Hepatocyte (in vitro differentiated cells): ENCODE measurements around the gene DCC. TPM values are rescaled to one million over a fixed set of nuclear protein-coding genes. Genes with fewer than 3 reads are reported as not detected.

Experiments used
- DNase-seq: peaks from one replicate; pipeline ENCODE4 v3.0.0-alpha.2; 2016; ENCODE audit warnings: low spot score
- H2AFZ ChIP-seq: fragments of 200-600 bp; sonication (generic); 2 replicates; pipeline ENCODE4 v1.6.0; 2016; ENCODE audit warnings: antibody characterized with exemption, mild to moderate bottlenecking
- H3K27ac ChIP-seq: fragments of 200-600 bp; sonication (generic); 2 replicates; pipeline ENCODE4 v1.5.1; 2016; ENCODE audit warnings: mild to moderate bottlenecking
- H3K27me3 ChIP-seq: fragments of 200-600 bp; sonication (generic); 2 replicates; pipeline ENCODE4 v1.6.1; 2016
- H3K36me3 ChIP-seq: fragments of 200-600 bp; sonication (generic); replicated peaks from 2 replicates; pipeline ENCODE4 v1.5.1; 2016; ENCODE audit warnings: low read depth; ENCODE audit not compliant: insufficient read depth
- H3K4me1 ChIP-seq: fragments of 200-600 bp; sonication (generic); 2 replicates; pipeline ENCODE4 v1.5.1; 2016; ENCODE audit warnings: mild to moderate bottlenecking, moderate library complexity; ENCODE audit not compliant: insufficient read depth
- H3K4me2 ChIP-seq: fragments of 200-600 bp; sonication (generic); 2 replicates; pipeline ENCODE4 v1.6.0; 2016
- H3K4me3 ChIP-seq: fragments of 200-600 bp; sonication (generic); 2 replicates; pipeline ENCODE4 v1.5.1; 2016; ENCODE audit warnings: mild to moderate bottlenecking
- H3K79me2 ChIP-seq: fragments of 200-600 bp; sonication (generic); 2 replicates; pipeline ENCODE4 v1.6.0; 2017; ENCODE audit warnings: mild to moderate bottlenecking
- H3K9me2 ChIP-seq: fragments of 200-600 bp; sonication (generic); replicated peaks from 2 replicates; pipeline ENCODE4 v1.6.0; 2017; ENCODE audit warnings: mild to moderate bottlenecking; ENCODE audit not compliant: insufficient read depth
- H3K9me3 ChIP-seq: fragments of 200-600 bp; sonication (generic); 2 replicates; pipeline ENCODE4 v1.5.1; 2016; ENCODE audit warnings: low read depth, mild to moderate bottlenecking
- H4K20me1 ChIP-seq: fragments of 200-600 bp; sonication (generic); 2 replicates; pipeline ENCODE4 v1.6.0; 2016; ENCODE audit warnings: mild to moderate bottlenecking; ENCODE audit not compliant: insufficient read depth, poor library complexity, severe bottlenecking
- CTCF ChIP-seq: fragments of 200-600 bp; sonication (generic); IDR thresholded peaks from 2 replicates; pipeline ENCODE4 v1.5.1; 2016; ENCODE audit warnings: antibody characterized with exemption, mild to moderate bottlenecking; ENCODE audit not compliant: poor library complexity
- EZH2 ChIP-seq: fragments of 200-600 bp; sonication (generic); IDR thresholded peaks from 2 replicates; pipeline ENCODE4 v1.6.1; 2016; ENCODE audit warnings: antibody characterized with exemption, mild to moderate bottlenecking, borderline replicate concordance
- EZH2phosphoT487 ChIP-seq: fragments of 200-600 bp; sonication (generic); IDR thresholded peaks from one replicate; pipeline ENCODE4 v1.6.1; 2018; ENCODE audit warnings: antibody characterized with exemption, mild to moderate bottlenecking, low read depth, moderate library complexity; ENCODE audit not compliant: unreplicated experiment, severe bottlenecking
- WGBS: methylation state at CpG from one replicate; pipeline ENCODE4 v1.1.6; 2016; ENCODE audit warnings: low lambda C conversion rate; ENCODE audit errors: missing lambda C conversion rate; 5-methylcytosine and 5-hydroxymethylcytosine counted together
- polyA plus RNA-seq: library from polyadenylated mRNA; unstranded; fragments of >200 nt; fragmentation: Nextera tagmentation; extraction: Ambion mirVana; gene quantifications from 2 replicates; pipeline ENCODE4 v1.2.1, GENCODE V29; 2016
- total RNA-seq: library from RNA; depleted of rRNA; stranded (reverse); fragments of >200 nt; gene quantifications from 2 replicates; pipeline ENCODE4 v1.2.3, GENCODE V29; 2014

Gene DCC
- total and polyA plus RNA-seq, 2 experiments from 2014 or later, result 1.0 to 3.5 TPM

- DNase-seq, result no peak
- Histone ChIP-seq H3K36me3 (no peaks in the 10 kb centered on the region), H4K20me1 (no peaks in the 10 kb centered on the region)
These were observed 95.3 kb downstream of the DCC start for GRCh38 chr18:52435301-52435700.

GRCh38 chr18:52437161-52437560 is 97.2 kb downstream of the DCC start:
- no peaks in the 10 kb centered on the region for H3K36me3 ChIP-seq
- H3K27me3 ChIP-seq, result peaks cover 10% of the 10 kb centered on the region
- no peaks in the 10 kb centered on the region for H3K9me3 ChIP-seq
- no peaks in the 10 kb centered on the region for H3K4me1 ChIP-seq
- no peak overlapping the region for H3K4me3 ChIP-seq
- H4K20me1 ChIP-seq, result no peaks in the 10 kb centered on the region
- no peak for TF ChIP-seq EZH2phosphoT487
- no peak for TF ChIP-seq EZH2
- TF ChIP-seq CTCF, result no peak
- H3K4me2 ChIP-seq, result no peak overlapping the region
- no peak overlapping the region for H3K27ac ChIP-seq
- no peaks in the 10 kb centered on the region for H3K9me2 ChIP-seq
- no peak overlapping the region for H2AFZ ChIP-seq
- DNase-seq, result no peak
- no peaks in the 10 kb centered on the region for H3K79me2 ChIP-seq

More at GRCh38 chr18:52435301-52435700, 95.3 kb downstream of the DCC start:
- no peaks in the 10 kb centered on the region for H3K4me1 ChIP-seq
- H2AFZ ChIP-seq, result no peak overlapping the region
- H3K4me3 ChIP-seq, result no peak overlapping the region
- WGBS, result 49% methylated on average over 7 of the region's 7 CpGs
- H3K4me2 ChIP-seq, result no peak overlapping the region
- peaks cover 10% of the 10 kb centered on the region for H3K27me3 ChIP-seq
- no peaks in the 10 kb centered on the region for H3K9me3 ChIP-seq
- no peak overlapping the region for H3K27ac ChIP-seq
- TF ChIP-seq CTCF (no peak), EZH2 (no peak), EZH2phosphoT487 (no peak)
- H3K9me2 ChIP-seq, result no peaks in the 10 kb centered on the region
- no peaks in the 10 kb centered on the region for H3K79me2 ChIP-seq

- no peaks in the 10 kb centered on the region for H3K4me1 ChIP-seq
- DNase-seq, result no peak
- no peaks in the 10 kb centered on the region for H3K79me2 ChIP-seq
- no peak overlapping the region for H3K4me3 ChIP-seq
- H3K9me2 ChIP-seq, result no peaks in the 10 kb centered on the region
- WGBS, result 34% methylated on average over 4 of the region's 4 CpGs
- H3K4me2 ChIP-seq, result no peak overlapping the region
- TF ChIP-seq CTCF (no peak), EZH2 (no peak)
- no peaks in the 10 kb centered on the region for H4K20me1 ChIP-seq
- H3K27me3 ChIP-seq, result peaks cover 13% of the 10 kb centered on the region
- H3K9me3 ChIP-seq, result no peaks in the 10 kb centered on the region
- no peaks in the 10 kb centered on the region for H3K36me3 ChIP-seq
- no peak overlapping the region for H2AFZ ChIP-seq
- no peak overlapping the region for H3K27ac ChIP-seq
These were observed 99.5 kb downstream of the DCC start for GRCh38 chr18:52439457-52439856.

- no peaks in the 10 kb centered on the region for H3K79me2 ChIP-seq
- H3K36me3 ChIP-seq, result no peaks in the 10 kb centered on the region
- H3K9me2 ChIP-seq, result no peaks in the 10 kb centered on the region
- no peak overlapping the region for H3K4me2 ChIP-seq
- H3K27ac ChIP-seq, result no peak overlapping the region
- H2AFZ ChIP-seq, result no peak overlapping the region
- DNase-seq, result no peak
- H3K9me3 ChIP-seq, result no peaks in the 10 kb centered on the region
- no peaks in the 10 kb centered on the region for H3K4me1 ChIP-seq
- no peak overlapping the region for H3K4me3 ChIP-seq
- no peaks in the 10 kb centered on the region for H4K20me1 ChIP-seq
- TF ChIP-seq CTCF, result no peak
- no peak for TF ChIP-seq EZH2
- TF ChIP-seq EZH2phosphoT487, result no peak
- H3K27me3 ChIP-seq, result peaks cover 13% of the 10 kb centered on the region
These were observed 101.8 kb downstream of the DCC start for GRCh38 chr18:52441794-52442193.
